Measurements from ENCODE around the gene TRIL.

Gene TRIL

GRCh38 chr7:28939844-28940544, 18.1 kb downstream of the TRIL start:
- no peak for DNase-seq

GRCh38 chr7:28939367-28939766, 18.8 kb downstream of the TRIL start:
- no peak for DNase-seq

- no peak for DNase-seq
Measured at GRCh38 chr7:28937619-28938018, 20.5 kb downstream of the TRIL start.

DNA sequence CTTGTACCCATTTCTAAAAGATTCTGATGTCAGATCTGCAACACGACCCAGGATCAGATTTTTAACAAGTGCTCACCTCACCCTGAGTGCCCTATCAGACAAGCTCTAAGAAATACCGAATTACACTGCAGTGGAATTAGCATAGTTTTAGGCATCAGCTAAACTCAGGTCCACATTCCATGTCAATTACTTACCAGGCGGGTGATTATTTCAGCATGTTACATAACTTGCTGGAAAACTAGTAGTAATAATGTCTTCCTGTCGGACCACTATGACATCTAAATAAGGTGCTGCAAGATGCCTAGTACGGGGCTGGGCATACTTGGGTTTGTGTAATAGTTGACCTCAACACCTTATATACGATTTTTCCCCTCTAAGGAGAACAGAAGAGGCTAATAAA, 21.0 kb downstream of the TRIL start:
- no peak for DNase-seq

DNA sequence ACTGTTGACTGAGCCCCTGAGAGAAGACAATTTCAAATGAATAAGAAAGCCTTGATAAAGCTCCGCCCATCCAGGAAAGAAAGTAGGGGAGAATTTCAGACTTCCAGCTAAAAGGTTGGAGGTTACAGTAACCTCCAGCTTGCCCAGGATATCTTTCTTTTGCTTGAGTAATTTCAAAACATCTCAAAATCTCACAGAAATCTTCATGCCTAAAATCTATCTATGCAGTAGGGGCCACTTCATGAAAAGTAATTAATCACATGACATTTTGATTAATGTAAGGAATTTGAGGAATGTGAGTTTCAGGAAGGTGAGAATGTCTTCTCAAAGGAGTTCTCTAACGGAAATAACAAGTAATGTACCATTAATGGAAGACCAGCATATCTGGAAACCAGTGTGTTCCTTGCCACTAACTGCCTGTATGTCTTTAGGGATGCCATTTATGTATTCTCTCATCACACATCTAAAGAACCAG, 24.2 kb downstream of the TRIL start:
- no peak for DNase-seq

GRCh38 chr7:28931565-28931964, 26.6 kb downstream of the TRIL start:
- DNase-seq, result no peak

- peak; percentile 26 to 47 for DNase-seq
Measured at GRCh38 chr7:28926871-28927597, 31.1 kb downstream of the TRIL start.

DNA sequence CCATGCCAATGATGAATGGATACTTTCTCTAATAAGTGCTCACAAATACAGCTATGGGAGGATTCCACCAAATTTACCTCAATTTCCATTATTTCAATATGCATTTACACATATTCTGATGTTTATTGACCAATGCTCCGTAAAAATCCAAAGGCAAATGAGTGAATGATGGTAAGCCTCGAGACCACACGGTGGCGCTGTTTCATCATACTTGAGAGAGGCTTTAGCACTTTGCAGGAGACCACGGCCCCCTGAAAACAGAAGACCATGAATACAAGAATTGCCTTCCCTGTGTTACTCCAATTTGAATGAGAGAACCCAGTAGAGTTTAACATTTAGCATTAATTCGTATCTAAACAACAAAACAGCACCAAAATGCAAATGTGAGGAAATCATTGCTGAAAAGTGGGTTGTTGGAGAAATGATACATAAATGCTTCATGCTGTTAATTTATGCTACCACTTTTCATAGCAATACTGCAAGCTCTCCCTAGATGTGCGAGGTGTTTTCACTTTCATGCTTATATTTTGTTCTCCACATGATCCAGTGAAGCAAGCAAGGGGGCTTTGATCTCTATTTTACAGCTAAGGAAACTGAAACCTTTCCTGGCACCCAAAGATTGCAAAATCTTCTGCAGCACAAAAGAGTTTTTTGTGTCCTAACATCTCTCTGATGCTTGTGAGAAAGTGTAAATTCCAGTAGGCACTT, 35.4 kb downstream of the TRIL start:
- peak; percentile 62 to 69 for DNase-seq

DNA sequence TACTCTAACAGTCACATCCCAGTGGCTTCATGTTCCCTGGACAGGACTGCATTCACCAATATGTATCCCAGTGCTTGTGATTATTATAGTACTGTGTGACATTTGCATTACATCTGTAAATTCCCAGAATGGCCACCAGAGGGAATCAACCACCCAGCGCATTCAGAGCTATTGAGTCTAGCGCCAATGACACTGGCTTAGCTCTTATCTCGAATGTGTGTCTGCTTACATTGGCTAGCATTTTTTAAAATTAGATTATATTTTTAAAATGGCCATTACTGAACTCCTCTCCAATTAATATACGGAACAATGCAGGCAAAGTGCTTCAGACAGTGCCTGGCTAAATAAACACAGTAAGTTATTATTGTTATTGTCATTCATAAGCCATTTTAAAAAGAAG, 36.3 kb downstream of the TRIL start:
- DNase-seq, result peak; percentile 5 to 14

- no peak for DNase-seq
Measured at GRCh38 chr7:28920424-28920823, 37.7 kb downstream of the TRIL start.

DNA sequence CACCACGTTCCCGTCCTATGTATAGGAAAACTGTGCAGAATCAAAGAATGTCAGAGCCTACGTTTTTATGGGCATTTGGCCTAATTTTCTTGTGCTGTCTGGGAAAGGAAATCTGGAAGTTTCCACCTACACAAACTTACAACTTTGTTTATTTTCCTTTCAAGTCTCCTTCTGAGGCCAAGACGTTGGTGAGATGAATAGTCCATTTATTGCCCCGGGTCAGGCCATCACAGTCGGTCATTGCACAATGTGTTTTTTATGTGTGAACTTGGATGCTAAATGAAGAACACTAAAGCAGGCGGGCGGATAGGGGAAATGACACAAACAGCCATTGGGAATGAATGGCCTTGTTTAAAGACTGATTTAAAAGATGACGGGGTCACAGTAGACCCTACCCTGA, 38.6 kb downstream of the TRIL start:
- no peak for DNase-seq

DNA sequence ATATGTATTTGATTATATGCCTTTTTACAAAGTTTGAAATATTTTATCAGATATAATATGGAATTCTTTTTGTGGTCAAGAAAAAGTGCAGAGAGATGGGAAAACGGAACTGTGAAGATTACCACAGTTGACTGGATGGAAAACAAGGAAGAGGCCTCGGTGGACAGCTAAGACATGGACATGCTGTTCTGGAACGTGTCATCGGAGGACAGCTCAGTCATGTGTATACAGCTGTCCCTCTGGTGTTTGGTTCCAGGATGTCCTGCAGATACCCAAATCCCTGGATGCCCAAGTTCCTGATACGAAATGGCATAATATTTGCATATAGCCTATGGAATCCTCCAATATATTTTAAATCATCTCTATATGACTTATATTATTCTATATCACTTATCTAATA, 49.4 kb downstream of the TRIL start:
- DNase-seq, result no peak

- no peak for DNase-seq
Measured at GRCh38 chr7:28905464-28905863, 52.7 kb downstream of the TRIL start.

DNA sequence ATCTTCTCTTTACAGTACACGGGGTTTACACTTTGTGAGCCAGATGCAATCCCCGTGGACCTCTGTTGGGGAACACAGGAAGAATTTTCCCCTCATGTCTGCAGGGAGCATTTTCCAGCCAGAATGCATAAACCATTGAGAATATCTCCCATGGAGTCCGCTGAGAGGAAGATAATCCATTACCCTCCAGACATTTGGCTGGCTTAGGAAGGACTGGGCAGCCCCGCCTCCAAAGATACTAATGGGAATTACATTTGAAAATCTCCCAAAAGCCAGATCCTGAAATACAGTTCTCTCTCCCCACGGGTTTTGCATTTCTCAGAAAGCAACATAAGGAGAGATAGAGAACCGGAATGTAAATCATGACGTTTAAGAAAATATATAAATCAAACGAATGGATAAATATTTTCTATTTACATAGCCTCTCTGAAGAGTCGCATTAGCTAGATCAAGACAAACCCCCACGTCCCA, 53.5 kb downstream of the TRIL start:
- DNase-seq, result no peak

GRCh38 chr7:28903730-28904577, 54.2 kb downstream of the TRIL start:
- no peak for DNase-seq

Data from activated CD4-positive, alpha-beta T cell treated with anti-CD3 and anti-CD28 coated beads, Interleukin-2, amount 50 U/mL, for 48 hours (primary cell).